Stimulated activated CD4-positive, alpha-beta T cell treated with anti-CD3 and anti-CD28 coated beads, Interleukin-2, amount 100 ng/mL, for 48 hours (primary cell): Measurements from ENCODE around the gene IQSEC1.

Experiments used
- DNase-seq, 2 donors: peaks; one replicate each; pipeline ENCODE4 v3.0.0-alpha.2; 2020

IQSEC1 gene

DNA sequence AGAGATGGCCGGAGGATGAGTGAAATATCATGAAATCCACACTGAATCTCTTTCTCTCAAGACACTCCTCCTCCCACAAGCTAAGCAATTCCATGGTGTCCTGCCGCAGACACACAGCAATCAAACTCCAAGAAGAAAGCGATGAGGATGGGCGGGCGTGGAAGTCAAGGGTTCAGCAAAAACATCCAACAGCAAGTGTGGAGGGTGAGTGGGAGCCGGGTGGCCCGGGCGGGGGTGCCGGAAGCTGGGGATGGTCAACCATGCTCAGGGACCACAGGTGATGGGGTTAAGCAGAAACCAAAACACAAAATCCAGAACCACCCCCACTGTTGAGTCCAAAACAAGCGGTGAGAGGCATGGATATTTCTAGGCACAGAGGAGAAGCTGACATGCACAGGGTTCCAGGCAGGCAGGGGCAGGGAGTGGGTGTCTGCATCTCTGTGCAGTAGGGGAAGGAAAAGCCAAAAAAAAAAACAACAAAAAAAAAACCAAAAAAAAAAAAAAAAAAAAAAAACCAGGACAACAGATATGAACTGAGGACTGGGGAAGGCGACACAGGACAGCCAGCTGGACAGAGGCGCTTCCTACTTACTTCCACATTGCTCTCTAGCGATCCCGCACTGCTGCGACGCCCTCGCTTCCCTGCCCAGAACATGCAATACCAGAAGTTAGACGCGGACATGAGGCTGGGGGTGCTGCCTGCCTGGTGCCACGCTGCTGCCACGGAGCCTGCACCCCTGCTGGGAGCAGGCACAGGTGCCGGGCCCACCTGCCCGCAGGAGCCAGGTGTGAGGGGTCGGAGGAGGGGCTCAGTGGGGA, 170.8 kb downstream of the IQSEC1 start:
- no peak for DNase-seq

DNA sequence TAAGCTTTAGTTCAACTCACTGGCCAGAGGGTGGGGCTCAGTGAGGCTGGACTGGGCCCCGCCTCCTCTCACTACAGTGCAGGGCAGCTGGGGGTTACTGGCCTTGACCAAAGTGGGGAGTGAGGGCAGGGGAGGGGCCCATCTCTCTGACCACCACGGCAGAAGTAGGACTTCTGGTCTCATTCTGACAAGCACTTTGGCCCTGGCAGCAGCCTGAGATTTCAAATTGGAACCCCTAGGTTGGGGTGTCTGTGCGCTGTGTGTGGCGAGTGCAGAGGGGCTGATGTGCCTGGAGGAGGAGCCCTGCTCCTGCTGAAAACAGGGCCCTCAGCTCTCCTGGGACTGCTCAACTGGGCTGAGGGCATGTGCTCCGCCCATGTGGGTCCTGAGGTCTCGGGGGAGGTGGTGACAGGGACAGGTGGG, 171.6 kb downstream of the IQSEC1 start:
- DNase-seq: no peak

DNA sequence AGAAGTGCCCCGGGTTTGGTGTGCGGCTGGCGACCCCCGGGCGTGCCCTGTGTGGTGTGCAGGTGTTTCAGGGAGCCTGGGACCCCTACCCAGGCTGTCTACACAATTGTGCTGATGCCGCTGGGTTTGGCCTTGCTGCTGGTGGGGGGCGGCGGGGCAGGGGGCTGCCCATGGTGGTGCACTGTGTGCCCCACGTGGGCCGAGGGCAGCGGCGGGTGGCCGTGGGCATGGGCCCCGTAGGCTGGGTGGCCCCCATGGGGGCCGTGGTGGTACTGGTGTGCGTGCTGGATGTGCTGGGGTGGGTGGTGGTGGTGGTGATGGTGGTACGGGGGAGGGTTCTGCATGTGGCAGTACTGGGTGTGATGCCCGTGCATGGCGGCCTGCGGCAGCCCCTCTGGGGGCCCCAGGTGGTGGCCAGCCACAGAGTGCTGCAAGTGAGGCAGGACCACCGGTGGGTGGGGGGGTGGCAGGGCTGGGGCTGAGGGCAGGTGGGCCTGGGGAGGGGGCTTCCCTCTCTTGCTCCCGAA, 172.3 kb downstream of the IQSEC1 start:
- no peak for DNase-seq

DNA sequence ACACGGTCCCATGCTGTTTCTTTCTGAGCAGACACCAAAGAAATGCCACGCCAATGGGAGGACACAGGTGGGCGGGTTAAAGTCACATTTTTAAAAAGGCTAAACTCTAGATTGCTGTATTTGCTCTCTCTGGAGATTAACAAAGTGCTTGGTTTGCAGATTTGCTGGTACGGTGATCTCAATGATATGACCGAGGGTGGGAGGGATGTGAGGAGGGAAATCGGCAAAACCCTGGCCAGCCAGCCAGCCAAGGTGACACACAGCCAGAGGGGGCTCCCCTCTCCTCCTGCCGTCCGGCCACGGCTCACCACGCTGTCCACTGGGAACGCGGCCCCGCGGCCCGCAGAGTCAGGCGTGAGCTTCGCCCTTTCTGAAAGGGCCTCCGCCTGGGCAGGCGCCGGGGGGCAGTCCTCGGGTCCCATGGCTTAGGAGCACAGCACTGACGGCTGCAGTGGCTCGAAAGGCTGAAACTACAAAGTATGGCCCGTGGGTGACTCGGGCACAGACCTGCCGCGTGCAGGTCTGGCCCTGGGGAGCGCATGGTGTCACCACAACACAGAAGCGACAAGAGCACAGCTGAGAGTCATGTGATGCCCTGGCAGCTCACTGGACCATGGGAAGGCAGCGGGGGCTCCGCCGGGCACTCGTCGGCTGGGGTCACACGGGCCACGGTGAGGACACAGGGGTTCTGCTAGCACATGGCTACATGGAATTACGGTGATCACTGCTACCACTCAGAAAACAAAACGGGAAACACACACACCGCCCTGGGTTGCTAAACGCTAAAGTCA, 174.1 kb downstream of the IQSEC1 start:
- no peak for DNase-seq

DNA sequence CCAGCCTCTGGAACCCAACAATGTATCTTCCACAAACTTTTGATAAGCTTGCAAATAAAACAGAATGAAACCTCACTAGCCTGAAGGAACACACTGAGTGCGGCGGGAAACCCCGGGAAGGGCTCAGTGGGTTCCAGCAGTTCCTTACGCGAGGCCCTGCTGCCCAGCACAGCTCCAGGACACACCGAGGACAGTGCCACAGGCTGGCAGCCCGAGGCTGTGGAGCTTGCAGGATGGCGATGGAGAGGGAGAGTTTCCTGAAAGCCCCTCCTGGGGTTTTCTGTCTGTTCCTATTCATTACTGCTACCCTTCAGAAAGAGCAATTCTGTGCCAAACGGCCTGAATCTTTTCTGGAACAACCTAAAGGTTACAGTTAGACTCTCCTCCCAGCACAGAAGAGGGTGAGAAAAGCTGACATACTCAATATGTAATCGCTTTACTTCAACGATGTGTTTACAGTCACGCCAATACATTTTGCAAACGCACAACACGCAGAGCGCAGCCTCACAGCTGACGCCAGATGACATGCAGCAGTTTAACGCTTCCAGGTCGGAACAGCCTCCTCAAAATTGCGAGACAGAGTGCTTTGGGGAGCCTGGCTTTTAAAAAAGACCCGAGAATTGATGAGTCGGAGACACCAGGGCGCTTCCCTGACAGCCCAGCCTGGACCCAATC, 174.8 kb downstream of the IQSEC1 start:
- DNase-seq: no peak

DNA sequence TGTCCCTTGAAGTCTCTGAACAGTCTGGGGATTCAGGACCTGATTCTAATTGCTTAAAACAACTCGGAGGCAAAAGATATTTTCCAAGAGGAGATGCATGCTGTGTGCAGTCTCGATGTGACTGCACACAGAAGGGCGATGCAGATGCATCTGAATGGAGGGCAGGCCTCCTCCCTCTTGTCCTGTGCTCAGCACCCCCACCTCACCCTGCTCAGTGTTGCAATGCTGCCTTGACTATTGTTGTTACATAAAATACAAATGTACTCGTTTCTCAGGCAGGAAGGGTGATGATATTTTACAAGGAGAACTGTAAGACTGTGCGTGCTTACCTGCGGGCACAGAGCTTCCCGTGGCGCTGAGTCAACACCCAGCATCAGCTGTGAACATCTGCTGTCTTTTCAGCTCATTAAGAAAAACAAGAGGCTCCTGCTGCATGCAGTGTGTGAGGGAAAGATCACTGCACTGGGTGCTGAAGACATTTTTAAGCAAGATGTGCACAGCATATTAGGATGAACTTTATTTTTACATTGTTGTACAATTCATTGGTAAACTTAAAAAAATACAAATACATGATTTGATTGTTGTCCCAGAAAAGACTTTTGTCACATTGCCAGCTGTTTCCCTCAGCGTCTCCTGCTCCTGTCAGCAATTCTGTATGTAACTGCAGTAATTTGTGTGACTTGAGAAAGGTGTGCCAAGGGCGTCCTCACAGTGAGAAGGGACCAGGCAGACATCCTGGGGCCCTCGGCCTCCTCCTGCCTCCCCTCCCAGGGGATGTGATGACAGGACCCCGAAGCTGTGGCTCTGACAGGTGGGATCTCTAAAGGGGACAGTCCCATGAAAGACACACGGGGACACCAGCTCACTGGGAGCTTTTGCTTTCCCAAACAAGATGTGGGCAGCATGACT, 175.6 kb downstream of the IQSEC1 start:
- no peak for DNase-seq

DNA sequence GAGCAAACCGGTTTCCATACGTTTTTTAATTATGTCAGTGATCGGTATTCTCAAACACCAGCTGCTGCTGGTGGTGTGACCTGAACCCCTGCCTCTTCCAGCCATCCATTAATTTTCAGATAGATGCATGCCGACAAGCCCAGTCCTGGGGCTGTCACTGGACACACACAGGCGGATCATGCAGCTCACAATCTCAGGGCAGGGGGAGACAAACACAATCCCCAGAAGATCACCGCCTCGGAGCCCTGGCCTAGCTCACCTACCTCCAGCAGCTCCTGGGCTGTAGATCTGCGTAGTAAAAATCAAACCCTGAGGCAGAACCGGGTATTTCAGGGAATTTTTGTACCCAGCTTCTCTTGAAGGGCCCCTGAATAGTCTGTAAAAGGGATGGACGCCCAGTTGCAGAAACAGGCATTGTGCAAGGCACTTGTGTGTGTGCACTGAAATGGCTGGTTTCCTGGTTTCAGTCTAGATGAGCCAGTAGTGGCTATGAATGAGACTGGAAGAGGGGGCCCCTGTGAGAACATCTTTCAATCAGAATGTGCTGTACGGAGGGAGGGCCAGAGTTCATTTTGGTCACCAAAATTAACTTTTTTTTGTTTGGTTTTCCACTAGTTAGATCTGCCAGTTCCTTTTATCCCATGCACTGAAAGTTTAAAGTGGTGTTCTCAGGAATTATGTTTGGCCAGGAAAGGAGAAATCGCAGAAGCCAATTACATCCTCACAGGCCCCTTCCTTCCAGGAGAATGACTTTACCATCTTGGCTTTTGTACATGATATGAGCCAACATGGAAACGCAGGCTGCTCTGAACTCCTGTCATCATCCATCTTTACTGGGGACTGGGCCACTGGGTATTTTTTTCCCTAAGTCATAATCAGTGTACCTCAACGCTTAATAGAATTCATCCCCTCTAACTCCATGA, 176.9 kb downstream of the IQSEC1 start:
- DNase-seq: no peak

DNA sequence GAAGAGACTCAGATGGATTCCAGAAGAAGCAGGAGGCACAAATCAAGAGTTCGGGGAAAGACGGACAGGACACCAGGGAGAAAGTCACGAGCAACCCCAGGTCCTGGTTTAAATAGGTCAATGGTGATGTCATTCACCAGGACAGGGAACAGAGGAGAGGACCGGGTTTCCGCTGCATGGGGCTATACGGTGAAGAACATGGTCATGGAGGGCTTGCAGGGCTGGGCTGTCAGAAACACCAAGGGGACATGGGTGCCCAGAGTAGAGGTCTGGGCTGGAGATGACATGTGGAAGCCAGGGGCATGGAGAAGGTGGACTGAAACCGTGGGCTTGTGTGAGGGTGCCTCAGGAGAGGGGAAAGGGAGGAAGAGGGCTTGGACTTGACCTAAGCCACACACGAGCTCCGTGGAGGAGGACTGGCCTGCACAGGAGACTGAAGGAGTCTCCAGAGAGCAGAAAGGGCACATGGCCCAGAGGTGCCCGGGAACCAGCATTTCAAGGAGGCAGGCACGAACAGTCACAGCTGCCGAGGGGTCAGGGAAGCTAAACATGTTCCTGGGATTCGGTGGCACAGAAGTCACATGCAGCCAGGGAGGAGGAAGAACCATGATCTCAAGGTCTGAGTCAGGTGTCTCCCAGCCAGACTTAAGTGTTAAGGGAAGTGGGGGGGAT, 177.7 kb downstream of the IQSEC1 start:
- no peak for DNase-seq

DNA sequence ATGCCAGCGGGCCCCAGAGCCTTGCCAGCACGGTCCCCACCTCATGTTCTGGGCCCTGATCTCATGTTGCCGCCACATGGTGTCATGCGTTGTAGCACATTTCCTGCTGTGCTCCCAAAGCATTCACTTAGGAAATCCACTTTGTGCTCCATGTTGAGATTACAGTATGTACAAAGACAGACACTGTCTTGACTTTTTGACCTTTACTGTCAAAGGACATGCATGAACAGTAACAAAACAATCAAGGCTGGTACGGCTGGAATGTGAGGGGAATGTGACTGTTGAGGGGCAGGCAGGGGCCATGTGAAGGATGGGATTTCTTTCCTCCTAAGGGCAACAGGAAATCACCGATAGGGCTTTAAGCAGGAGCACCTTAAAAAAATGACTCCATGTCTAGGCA, 178.6 kb downstream of the IQSEC1 start:
- DNase-seq: no peak

DNA sequence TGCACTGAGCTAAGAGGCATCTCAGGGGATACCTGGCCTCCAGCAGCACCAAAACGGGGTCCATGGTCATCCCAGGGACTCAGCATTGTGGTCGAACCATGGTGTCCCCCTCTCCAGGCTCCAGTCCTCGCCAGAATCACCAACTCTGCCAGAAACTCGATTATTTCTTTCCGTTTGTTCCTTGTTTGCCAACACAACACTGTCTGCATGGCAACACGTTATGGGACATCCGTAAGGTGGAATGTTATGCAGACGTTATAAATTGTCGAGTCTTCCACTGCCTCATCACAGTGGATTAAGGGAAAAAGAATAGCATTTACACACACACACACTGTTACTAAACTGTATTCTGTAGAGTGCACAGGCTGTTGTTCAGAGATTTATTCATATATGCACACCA, 179.4 kb downstream of the IQSEC1 start:
- no peak for DNase-seq

DNA sequence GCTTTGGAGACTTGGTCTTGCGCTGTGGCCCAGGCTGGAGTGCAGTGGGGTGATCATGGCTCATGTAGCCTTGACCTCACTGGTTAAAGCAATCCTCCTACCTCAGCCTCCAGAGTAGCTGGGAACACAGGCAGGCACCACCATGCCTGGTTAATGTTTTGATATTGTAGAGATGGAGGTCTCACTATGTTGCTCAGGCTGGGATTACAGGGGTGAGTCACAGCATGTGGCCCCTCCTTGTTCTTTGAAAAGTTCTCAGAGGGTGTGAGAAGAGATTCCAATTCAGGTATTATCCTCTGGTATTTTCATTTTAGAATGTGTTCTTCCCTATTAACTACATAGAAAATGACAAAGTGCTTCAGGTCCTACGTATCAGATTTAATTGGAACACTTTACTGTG, 180.0 kb downstream of the IQSEC1 start:
- no peak for DNase-seq

DNA sequence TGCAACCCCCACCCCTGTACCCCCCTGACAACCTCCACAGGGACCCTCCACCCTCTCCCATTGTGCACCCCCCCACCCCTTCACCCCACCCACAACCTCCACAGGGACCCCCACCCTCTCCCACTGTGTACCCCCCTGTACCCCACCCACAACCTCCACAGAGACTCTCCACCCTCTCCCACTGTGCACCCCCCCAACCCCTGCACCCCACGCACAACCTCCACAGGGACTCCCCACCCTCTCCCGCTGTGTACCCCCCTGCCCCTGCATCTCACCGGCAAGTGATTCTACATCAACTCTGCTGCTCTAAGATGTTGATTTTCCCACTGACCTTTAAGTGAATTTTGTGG, 180.4 kb downstream of the IQSEC1 start:
- no peak for DNase-seq

DNA sequence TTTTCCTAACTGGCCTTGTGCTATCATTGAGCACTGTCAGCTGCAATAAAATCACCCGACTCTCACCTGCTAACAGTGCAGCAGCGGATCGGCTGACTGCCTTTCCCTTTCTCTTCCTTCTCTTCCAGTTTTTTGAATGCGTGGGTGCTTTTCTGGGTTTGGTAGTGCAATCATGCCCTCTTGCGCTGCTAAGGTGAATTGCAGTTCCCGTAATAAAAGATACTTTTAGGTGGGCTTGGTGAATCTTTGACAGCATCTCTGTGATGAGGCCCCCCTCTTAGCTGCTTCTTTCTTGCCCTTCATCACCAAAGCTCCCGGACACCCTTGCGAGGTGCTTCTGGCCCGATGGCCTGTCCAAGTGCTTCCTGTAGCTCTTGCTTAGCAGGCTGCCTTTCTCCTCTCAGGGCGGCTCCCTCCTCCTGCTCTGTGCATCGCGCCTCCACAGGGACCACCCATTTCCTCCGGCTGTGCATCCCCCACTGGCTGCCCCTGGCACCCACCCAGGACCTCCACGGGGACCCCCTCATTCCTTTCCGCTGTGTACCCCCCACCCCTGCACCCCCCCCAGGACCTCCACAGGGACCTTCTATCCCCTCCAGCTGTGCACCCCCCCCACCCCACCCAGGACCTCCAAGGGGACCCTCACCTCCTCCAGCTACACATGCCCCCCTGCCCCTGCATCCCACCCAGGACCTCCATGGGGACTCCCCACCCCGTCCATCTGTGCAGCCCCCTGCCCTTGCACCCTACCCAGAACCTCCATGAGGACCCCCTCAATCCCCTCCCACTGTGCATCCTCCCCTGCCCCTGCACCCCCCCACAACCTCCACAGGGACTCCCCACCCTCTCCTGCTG, 181.0 kb downstream of the IQSEC1 start:
- peak; percentile 28 to 45 for DNase-seq

DNA sequence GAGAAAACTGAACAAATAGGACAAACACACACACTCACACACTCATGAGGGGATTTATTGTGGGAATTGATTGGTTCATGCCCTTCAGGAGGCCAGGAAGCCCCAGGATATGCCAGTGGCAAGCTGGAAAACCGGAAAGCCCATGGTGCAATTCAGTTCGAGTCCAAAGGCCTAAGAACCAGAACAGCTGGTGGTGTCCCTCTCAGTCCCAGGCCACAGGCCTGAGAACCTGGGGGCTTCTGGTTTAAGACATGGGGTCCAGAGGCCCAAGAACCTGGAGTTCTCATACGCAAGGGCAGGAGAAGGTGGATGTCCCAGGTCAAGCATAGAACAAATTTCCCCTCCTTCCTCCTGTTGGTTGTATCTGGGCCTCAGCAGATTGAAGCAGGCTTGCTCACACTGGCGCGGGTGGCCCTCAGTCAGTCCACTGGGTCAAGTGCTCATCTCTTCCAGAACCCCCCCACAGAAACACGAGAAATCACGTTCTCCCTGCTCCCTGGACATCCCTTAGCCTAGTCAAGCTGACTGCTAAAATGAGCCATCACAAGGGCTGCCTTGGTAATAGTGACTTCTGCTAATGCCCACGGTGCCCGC, 181.7 kb downstream of the IQSEC1 start:
- DNase-seq: no peak

DNA sequence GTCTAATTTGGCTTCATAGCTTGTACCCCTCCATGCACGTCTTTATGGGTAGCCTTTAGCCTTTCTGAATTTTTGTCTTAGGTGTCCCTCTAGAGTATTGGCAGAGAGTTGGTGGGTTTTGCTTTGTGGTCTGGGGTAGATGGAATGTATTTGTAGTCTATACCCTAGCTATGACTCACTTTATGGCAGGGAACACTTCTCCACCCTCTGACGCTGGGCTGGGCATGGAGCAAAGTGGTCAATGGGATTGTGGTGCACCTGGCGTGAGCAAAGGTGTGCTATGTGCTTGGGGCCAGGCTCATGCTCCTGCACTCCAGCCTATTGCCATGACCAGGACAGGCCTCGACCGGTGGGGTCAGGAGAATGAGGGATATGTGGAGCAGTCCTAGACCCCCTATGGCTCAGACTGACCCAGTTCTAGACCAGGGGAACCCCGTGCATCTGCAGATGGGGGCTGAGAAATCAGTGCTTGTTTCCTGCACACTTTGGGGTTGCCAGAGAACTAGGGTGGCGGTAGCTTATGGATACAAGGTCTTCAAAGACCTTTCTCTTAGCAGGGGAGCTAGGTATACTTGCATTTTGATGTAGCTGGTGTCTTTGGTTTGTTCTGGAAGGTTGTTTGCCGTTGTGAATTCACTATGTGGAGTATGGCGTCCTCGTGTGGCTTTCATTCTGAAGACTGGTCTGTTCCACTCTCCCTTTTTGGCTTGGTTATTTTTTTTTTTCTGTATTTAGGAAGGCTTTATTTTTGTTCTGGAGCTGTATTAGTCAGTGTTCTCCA, 182.4 kb downstream of the IQSEC1 start:
- no peak for DNase-seq

DNA sequence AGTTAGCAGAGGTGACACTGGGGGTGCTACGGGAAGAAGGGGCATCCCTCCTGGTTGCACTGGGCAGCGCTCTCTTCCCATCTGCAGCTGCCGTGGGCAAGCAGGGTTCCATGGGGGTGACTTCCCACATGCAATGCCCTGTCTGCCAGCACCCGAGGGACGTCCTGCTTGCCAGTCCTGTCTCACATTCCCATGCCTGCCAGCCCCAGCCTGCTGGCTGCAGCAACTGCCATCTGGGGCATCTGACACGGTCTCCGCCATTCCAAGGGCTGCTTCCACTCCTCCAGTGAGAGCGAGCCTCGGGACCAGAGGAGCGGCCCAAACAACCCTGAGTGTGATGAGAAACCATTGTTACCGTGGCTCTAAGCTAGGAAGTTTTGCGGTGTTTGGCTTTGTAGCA, 186.5 kb downstream of the IQSEC1 start:
- no peak for DNase-seq

DNA sequence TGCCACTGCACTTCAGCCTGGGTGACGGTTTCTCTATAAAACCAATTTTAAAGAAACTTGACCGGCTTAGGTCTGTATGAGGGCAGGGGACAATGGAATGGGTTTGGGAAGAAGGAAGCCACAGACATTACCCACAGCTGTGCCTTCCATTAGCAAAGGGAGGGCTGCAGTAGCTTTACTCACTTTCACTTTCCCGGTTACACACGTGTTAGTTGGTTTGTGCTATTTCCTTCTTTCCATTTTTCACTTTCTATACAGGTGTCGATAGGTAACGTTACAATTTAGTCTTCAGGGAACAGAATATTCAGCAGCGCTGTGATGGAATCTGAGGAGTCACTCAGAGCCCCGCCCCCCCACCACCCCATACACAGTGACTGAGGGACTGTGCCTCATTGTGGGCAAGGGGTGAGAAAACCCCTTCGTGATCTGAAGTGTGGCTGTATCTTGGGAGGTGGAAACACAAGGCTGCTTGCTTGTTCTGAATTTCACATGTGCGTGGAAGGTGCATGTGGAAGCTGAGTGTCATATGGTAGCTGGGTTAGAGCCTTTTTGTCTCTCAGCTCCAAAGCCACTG, 187.0 kb downstream of the IQSEC1 start:
- DNase-seq: no peak

DNA sequence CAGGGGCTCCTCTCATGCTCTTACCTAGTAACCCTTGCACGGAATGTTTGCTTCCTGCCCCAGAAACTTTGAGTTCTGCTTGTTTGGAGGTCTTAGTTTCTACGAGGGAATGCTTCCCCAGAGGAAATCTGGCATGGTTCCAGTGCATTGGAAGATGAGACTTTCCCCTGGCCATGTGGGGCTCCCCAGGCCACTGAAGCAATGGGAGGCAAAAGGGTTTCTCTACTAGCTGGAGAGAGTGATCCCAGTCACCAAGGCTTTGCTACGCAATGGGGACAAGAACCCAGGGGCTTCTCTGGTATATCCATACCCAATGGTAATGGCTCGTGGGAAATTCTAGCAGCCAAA, 187.7 kb downstream of the IQSEC1 start:
- no peak for DNase-seq
